Spleen (tissue), 11 donors: ENCODE data around the gene SDK1. TPM values are rescaled to one million over a fixed set of nuclear protein-coding genes. Genes with fewer than 3 reads are reported as not detected.
"Not testable (repeated sequence)": the region's sequence is repeated elsewhere in the genome, so short reads cannot be mapped to it uniquely, and the experiment has no call there.

Experiments
- DNase-seq: peaks from one replicate; pipeline ENCODE4 v3.0.0-alpha.2; 2020
- H3K27ac ChIP-seq, 8 donors: fragments of 200-600 bp; sonication (generic) in 7 of 8; 1 replicate in 4 of 8; 2 replicates in 4 of 8; pipeline versions ENCODE4 v1.5.0 to v1.8.0; 2016 to 2021; ENCODE audit warnings: inconsistent platforms in 4 of 8, mild to moderate bottlenecking in 4 of 8, moderate library complexity in 1 of 8
- H3K27me3 ChIP-seq, 7 donors: fragments of 200-600 bp; sonication (generic) in 6 of 7; replicated peaks in 1 of 7; 1 replicate in 4 of 7; 2 replicates in 3 of 7; pipeline versions ENCODE4 v1.5.0 to v1.8.0; 2016 to 2021; ENCODE audit warnings: inconsistent platforms in 3 of 7, mild to moderate bottlenecking in 1 of 7
- H3K36me3 ChIP-seq, 6 donors: fragments of 200-600 bp; sonication (generic) in 5 of 6; 1 replicate in 4 of 6; 2 replicates in 2 of 6; pipeline versions ENCODE4 v1.5.0 to v1.8.0; 2016 to 2021; ENCODE audit warnings: inconsistent platforms in 2 of 6
- H3K4me1 ChIP-seq, 6 donors: fragments of 200-600 bp; sonication (generic) in 5 of 6; 1 replicate in 3 of 6; 2 replicates in 3 of 6; pipeline versions ENCODE4 v1.5.0 to v1.8.0; 2016 to 2021; ENCODE audit warnings: inconsistent platforms in 3 of 6
- H3K4me3 ChIP-seq, 8 donors: fragments of 200-600 bp; sonication (generic) in 7 of 8; 1 replicate in 4 of 8; 2 replicates in 4 of 8; pipeline versions ENCODE4 v1.5.0 to v1.8.0; 2016 to 2021; ENCODE audit warnings: inconsistent platforms in 4 of 8, mild to moderate bottlenecking in 4 of 8, moderate library complexity in 2 of 8
- H3K9me3 ChIP-seq, 8 donors: fragments of 200-600 bp; sonication (generic) in 7 of 8; 1 replicate in 4 of 8; 2 replicates in 4 of 8; pipeline versions ENCODE4 v1.5.0 to v1.8.0; 2016 to 2021; ENCODE audit warnings: inconsistent platforms in 4 of 8
- POLR2A ChIP-seq, 3 donors: fragments of 450-650 bp; IDR thresholded peaks; one replicate each; pipeline ENCODE4 v1.5.1; 2017; ENCODE audit warnings: antibody characterized with exemption in 3 of 3, mild to moderate bottlenecking in 1 of 3
- POLR2AphosphoS5 ChIP-seq, 3 donors: sonication (generic); formaldehyde crosslinking; IDR thresholded peaks; one replicate each; pipeline ENCODE4 v1.5.1; 2017; ENCODE audit warnings: antibody characterized with exemption in 3 of 3
- WGBS, 5 donors: extraction: QIAGEN DNeasy Blood & Tissue Kit in 3 of 5; methylation state at CpG; one replicate each; pipeline versions ENCODE4 v1.1.5 to v1.1.7; 2013 to 2018; 5-methylcytosine and 5-hydroxymethylcytosine counted together
- intact Hi-C: fragments of 100-400 bp; cut with DNase I; formaldehyde crosslinking; loops from one replicate; pipeline ENCODE4 v1.15.0; 2023; ENCODE audit warnings: low total_unique reads
- polyA plus RNA-seq, 3 donors: library from polyadenylated mRNA; stranded (reverse); fragments of 200-250 nt; gene quantifications; one replicate each; pipeline ENCODE4 v1.2.1, GENCODE V29; 2013
- total RNA-seq, 7 donors: library from RNA; depleted of rRNA in 3 of 7; stranded (reverse); fragments of >200 nt in 3 of 7; fragmentation: NEBNext Ultra II Directional in 4 of 7; extraction: Animal tissue kit (Norgen Biotek cat#: 25700) in 4 of 7; gene quantifications; one replicate each; pipeline versions ENCODE4 v1.1.0 to v1.2.1, GENCODE V29; 2016 to 2021
- TF ChIP-seq, protein P1 (sequence below), 11 experiments: fragments of 200-600 bp in 7 of 11; fragments of 450-650 bp in 4 of 11; sonication (generic) in 4 of 11; IDR thresholded peaks in 8 of 11; conservative IDR thresholded peaks in 3 of 11; 1 replicate in 7 of 11; 2 replicates in 4 of 11; pipeline versions ENCODE4 v1.4.0 to v1.8.0; 2016 to 2021; ENCODE audit warnings: antibody characterized with exemption in 11 of 11, inconsistent platforms in 4 of 11, mild to moderate bottlenecking in 1 of 11
- donor health status: healthy with polysubstance abuse.
- donor health status: DM: no; HTN: no; CAD: no; lungs with moderate emphysema.
- donor health status: DM: no; HTN: no; CAD: no.
- donor health status: Bipolar disorder and iron deficiency.
- donor health status: healthy.
- donor health status: DM: no; HTN: no; CAD: no.
- donor health status: DM: yes; HTN: yes; CAD: no.

The SDK1 gene
- total and polyA plus RNA-seq, 10 donors: 3.2 to 54.1 (median 35.1) TPM

DNA sequence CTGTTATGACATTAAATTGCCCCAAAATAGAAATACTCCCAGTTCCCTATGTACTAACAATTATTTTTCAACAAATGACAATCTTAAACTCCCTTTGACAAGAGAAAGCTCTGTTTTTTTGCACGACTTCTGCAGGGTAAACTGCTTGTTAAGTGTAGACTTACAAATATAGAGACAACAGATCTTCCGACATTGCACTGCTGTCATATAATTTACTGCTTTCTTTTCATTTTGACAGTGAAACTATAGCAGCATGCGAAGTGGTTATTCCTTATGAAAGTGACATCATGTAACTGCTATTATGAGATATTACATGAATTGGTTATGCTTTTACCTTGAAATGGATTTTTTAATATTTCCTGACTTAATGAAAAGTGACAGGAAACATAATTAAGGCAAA lies 659.9 kb downstream of the SDK1 start:
- no peak overlapping the region for H3K27ac ChIP-seq
- intact Hi-C loops: no loop called here
- no peak overlapping the region for H3K4me3 ChIP-seq
- peaks cover 0 to 13% (median 0%) of the 10 kb centered on the region in 6 donors for H3K36me3 ChIP-seq
- DNase-seq: no peak
- H3K4me1 ChIP-seq: peaks cover 0 to 18% (median 2%) of the 10 kb centered on the region in 6 donors
- no peaks in the 10 kb centered on the region for H3K27me3 ChIP-seq
- peaks cover 0 to 11% (median 0%) of the 10 kb centered on the region in 8 donors for H3K9me3 ChIP-seq
- TF ChIP-seq, protein P1, sequence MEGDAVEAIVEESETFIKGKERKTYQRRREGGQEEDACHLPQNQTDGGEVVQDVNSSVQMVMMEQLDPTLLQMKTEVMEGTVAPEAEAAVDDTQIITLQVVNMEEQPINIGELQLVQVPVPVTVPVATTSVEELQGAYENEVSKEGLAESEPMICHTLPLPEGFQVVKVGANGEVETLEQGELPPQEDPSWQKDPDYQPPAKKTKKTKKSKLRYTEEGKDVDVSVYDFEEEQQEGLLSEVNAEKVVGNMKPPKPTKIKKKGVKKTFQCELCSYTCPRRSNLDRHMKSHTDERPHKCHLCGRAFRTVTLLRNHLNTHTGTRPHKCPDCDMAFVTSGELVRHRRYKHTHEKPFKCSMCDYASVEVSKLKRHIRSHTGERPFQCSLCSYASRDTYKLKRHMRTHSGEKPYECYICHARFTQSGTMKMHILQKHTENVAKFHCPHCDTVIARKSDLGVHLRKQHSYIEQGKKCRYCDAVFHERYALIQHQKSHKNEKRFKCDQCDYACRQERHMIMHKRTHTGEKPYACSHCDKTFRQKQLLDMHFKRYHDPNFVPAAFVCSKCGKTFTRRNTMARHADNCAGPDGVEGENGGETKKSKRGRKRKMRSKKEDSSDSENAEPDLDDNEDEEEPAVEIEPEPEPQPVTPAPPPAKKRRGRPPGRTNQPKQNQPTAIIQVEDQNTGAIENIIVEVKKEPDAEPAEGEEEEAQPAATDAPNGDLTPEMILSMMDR (IDR thresholded peaks at IDR 0.05 in 8 of 11, conservative IDR thresholded peaks at IDR 0.05 in 3 of 11): no peak
- no peak for TF ChIP-seq POLR2A (IDR thresholded peaks at IDR 0.05)
- WGBS, 5 donors: 82 to 88% (median 86%) methylated on average over 3 of the region's 3 CpGs

DNA sequence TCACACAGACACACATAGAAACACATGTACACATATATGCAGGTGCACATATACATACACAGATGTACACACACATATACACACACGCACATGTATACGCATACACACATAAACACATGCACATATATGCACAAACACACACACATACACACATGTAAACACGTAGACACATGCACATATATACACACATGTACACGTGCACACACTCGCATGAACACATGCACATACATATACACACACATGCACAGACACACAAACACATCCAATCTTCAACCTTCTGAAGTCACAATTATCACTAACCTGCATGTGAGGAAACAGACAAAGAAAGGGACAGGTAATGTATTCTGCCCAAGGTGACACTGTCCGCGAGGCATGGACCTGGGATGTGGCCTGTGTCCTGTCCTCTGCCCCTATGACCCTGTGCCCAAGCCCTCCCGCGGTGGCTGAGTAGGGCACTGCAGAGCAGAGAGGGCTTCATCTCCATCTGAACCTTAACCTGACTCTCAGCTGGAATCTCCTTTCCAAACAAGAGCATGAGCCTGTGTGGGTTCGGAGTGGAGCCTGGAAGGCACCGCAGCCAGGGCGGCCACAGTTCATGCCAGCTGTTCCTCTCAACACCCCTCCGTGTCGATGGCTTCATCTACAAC lies 660.9 kb downstream of the SDK1 start:
- H3K27me3 ChIP-seq: no peaks in the 10 kb centered on the region
- 94 to 98% (median 96%) methylated on average over 14 of the region's 14 CpGs for WGBS, 5 donors
- no peak overlapping the region for H3K4me3 ChIP-seq
- H3K9me3 ChIP-seq: peaks cover 0 to 11% (median 0%) of the 10 kb centered on the region in 8 donors
- H3K27ac ChIP-seq: no peak overlapping the region
- H3K4me1 ChIP-seq: peaks cover 0 to 7% (median 0%) of the 10 kb centered on the region in 6 donors
- TF ChIP-seq POLR2A (IDR thresholded peaks at IDR 0.05): no peak
- TF ChIP-seq, protein P1 (IDR thresholded peaks at IDR 0.05 in 8 of 11, conservative IDR thresholded peaks at IDR 0.05 in 3 of 11): no peak
- no peak for TF ChIP-seq POLR2AphosphoS5 (IDR thresholded peaks at IDR 0.05)
- intact Hi-C loops: no loop called here
- H3K36me3 ChIP-seq: peaks cover 0 to 13% (median 0%) of the 10 kb centered on the region in 6 donors
- no peak for DNase-seq

DNA sequence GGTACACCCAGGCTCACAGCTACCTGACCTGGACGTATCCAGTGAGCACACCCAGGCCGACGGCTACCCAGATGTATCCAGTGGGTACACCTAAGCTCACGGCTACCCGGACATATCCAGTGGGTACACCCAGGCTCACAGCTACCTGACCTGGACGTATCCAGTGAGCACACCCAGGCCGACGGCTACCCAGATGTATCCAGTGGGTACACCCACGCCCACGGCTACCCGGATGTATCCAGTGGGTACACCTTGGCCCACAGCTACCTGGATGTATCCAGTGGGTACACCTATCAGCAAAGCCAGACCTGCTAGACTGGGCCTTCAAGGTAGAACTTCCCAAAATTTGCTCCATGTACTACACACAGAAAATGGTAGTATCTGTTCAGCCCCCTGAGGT lies 662.7 kb downstream of the SDK1 start:
- intact Hi-C loops, H3K27me3 ChIP-seq, H3K27ac ChIP-seq, DNase-seq, H3K4me3 ChIP-seq, H3K4me1 ChIP-seq: not testable (repeated sequence)
- Histone ChIP-seq H3K9me3 (peaks cover 0 to 11% (median 0%) of the 10 kb centered on the region in 8 donors), H3K36me3 (peaks cover 0 to 21% (median 1%) of the 10 kb centered on the region in 6 donors)
- WGBS, 5 donors: 74 to 98% (median 95%) methylated on average over 3 to 11 of the region's 11 CpGs

DNA sequence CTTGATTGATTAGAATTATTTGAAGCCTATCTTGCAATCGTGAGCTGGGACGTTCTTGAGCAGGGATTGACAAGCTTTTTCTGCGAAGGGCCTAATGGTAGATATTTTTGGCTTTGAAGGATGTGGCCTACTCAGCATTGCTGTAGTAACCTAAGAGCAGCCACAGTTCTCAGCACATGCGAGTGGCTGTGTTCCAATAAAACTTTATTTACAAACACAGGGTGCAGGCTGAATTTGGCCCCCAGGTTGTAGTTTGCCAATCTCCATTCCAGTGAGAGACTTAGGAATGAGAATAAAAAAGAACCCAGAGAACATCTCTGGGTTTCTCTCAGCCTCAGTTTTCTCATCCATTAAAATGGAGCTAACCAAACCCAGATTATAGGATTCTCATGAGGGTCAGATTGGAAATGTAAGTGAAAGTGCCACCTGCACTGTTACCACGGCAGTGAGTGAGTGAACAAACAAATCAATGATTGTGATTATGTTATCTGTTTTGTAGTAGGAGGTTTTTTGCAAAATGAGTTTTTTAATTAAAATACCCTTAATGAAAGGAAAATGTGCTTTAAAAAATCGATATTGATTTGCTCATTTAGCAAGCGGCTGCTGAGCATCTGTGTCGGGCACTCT lies 664.0 kb downstream of the SDK1 start:
- no peak for TF ChIP-seq POLR2AphosphoS5 (IDR thresholded peaks at IDR 0.05)
- TF ChIP-seq, protein P1 (IDR thresholded peaks at IDR 0.05 in 8 of 11, conservative IDR thresholded peaks at IDR 0.05 in 3 of 11): no peak
- no peak for TF ChIP-seq POLR2A (IDR thresholded peaks at IDR 0.05)
- Histone ChIP-seq H3K9me3 (peaks cover 0 to 11% (median 0%) of the 10 kb centered on the region in 8 donors), H3K4me3 (no peak overlapping the region), H3K27me3 (no peaks in the 10 kb centered on the region), H3K36me3 (peaks cover 0 to 25% (median 1%) of the 10 kb centered on the region in 6 donors), H3K27ac (no peak overlapping the region), H3K4me1 (no peaks in the 10 kb centered on the region)
- no peak for DNase-seq
- intact Hi-C loops: no loop called here
- 90 to 94% (median 92%) methylated on average over 8 of the region's 8 CpGs for WGBS, 5 donors
